HG02571 (cell line): Measurements from ENCODE around the gene FGF12.

ENCODE experiments used
- ATAC-seq: cut with Tn5 transposase; IDR thresholded peaks from one replicate; pipeline ENCODE4 v1.9.1; 2021; ENCODE audit warnings: mild to moderate bottlenecking, moderate library complexity; ENCODE audit not compliant: unreplicated experiment

FGF12 gene

DNA sequence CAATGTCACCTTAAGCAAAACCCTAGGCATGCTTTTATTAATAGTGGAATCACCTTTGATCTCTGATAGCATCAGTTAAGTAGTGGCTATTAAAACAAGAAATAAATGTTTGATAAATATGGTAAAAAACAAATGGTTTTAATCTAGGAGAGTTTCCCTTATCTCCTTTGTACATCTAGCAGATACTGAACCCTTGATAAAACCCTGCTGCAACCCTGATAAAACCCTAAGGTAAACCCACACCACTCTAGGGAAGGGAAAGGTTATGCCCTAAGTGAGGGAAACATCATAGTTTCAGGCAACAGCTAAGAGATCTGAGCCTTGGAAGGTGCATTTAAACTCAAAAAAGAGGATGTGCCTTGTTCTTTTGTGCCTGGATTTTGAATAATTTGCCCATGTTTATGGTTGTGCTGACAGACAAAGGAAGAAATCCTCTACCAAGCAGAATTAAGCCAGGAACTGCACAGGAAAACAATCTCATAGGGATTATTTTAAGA, 309.7 kb downstream of the FGF12 start:
- no peak for ATAC-seq

DNA sequence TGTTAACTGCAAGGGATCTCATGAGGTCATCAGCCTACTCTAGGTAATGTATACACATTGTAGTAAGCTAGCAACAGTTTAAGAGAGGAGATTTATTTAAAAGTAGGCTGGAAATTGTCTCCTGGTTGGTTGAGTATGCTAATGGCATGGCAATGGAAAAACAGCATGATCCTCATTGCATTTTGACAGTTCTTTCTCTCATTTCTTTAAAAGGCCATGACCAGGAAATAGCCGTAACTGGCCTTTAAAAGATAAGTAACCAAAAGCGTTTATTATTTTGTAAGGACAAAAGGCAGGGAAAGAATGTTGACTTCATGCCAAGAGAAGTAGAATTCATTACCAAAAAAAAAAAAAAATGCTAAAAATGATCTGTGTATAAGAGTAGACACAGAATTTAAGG, 310.3 kb downstream of the FGF12 start:
- no peak for ATAC-seq

DNA sequence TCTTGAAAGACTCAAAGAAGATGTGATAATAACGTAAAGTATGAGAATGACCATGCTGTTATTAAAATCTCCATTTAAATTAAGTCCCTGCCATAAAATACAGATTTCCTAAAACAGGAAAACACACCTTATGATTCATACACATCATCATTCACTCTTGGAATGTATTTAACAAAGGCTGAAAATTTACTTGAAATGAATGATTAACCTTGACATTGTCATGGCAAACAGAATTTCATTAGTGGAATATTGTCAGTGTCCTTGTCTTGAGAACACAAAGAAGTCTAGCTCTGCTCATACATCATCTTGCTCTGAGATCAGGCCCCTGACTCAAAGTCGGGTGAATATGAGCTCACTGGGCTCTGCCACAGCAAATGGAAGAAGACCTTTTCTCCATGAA, 313.9 kb downstream of the FGF12 start:
- no peak for ATAC-seq

DNA sequence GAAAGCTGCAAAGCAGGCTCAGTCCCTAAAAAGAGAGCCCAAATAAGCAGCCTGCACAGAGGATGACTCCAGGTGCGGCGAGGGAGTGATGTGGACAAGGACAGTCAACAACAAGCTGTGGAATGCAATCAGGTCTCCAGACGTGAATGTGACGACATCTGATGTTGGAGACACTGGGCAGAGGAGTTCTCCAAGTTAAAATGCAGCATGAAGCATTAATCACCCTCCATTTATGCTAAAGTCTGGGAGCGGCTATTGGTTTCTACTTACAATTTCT, 316.7 kb downstream of the FGF12 start:
- no peak for ATAC-seq

DNA sequence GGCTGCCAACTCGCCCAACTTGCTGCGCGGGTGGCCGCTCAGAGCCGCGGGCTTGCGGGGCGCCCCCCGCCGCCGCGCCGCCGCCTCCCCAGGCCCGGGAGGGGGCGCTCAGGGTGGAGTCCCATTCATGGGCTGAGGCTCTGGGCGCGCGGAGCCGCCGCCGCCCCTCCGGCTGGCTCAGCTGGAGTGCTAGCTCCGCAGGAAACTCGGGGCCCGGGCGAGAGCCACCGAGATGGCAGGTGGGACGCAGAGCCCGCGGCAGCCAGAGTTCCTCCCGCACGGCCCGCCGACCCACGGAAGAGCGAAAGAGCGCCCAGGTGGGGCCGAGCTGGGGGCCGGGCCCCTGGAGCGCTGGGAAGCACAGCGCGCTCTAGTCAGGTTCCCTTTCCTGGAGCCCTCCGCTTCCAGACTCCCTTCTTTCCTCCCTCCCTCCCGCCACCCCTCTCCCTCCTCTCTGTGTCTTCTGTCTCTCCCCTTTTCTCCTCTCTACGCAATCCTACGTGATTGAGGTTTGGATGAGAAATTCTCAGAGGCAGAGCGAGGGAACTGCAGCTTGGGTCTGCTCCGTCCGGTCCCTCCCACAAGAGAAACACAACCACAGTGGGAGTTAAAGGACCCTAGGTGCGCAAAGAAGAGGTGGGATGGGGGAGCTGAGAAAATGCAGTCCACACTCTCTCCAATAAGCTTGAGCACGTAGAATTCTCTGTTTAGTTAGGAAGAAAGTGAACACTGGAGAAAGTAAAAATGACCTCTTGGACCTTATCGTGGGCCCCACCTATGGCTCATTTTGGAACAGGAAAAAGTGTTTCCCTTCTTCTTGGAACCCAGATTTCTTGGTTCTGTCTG, 317.3 kb downstream of the FGF12 start:
- ATAC-seq: no peak

DNA sequence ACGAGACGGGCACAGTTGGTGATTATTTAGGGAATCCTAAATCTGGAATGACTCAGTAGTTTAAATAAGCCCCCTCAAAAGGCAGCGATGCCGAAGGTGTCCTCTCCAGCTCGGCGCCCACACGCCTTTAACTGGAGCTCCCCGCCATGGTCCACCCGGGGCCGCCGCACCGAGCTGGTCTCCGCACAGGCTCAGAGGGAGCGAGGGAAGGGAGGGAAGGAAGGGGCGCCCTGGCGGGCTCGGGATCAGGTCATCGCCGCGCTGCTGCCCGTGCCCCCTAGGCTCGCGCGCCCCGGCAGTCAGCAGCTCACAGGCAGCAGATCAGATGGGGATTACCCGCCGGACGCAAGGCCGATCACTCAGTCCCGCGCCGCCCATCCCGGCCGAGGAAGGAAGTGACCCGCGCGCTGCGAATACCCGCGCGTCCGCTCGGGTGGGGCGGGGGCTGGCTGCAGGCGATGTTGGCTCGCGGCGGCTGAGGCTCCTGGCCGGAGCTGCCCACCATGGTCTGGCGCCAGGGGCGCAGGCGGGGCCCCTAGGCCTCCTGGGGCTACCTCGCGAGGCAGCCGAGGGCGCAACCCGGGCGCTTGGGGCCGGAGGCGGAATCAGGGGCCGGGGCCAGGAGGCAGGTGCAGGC, 318.0 kb downstream of the FGF12 start:
- no peak for ATAC-seq

DNA sequence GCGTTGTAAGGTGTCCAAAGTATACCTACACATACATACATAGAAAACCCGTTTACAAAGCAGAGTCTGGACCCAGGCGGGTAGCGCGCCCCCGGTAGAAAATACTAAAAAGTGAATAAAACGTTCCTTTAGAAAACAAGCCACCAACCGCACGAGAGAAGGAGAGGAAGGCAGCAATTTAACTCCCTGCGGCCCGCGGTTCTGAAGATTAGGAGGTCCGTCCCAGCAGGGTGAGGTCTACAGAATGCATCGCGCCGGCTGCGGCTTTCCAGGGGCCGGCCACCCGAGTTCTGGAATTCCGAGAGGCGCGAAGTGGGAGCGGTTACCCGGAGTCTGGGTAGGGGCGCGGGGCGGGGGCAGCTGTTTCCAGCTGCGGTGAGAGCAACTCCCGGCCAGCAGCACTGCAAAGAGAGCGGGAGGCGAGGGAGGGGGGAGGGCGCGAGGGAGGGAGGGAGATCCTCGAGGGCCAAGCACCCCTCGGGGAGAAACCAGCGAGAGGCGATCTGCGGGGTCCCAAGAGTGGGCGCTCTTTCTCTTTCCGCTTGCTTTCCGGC, 318.6 kb downstream of the FGF12 start:
- no peak for ATAC-seq

DNA sequence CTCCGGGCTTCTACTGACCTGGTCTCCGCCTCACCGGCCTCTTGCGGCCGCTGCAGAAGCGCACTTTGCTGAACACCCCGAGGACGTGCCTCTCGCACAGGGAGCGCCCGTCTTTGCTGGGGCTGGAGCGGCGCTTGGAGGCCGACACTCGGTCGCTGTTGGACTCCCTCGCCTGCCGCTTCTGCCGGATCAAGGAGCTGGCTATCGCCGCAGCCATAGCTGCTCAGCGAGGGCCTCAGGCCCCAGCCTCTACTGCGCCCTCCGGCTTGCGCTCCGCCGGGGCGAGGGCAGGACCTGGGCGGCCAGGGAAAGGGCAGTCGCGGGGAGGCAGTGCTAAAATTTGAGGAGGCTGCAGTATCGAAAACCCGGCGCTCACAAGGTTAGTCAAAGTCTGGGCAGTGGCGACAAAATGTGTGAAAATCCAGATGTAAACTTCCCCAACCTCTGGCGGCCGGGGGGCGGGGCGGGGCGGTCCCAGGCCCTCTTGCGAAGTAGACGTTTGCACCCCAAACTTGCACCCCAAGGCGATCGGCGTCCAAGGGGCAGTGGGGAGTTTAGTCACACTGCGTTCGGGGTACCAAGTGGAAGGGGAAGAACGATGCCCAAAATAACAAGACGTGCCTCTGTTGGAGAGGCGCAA, 319.2 kb downstream of the FGF12 start:
- ATAC-seq: no peak

DNA sequence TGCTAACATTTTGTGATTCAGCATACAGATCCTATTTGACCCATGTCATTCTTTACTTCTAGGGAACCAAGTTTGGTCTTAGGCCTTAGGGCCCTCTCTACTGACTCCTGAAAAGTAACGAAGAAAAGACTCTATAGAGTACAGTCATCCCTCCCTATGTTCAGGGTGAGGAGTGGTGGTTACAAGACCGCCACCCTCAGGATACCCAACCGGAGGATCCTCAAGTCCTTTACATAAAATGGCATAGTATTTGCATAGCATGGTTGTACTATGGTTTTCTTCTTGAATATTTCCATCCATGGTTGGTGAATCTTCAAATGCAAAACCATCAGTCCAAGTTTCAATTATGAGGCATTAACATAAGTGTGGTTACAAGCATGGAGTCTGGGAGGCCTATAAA, 327.6 kb downstream of the FGF12 start:
- no peak for ATAC-seq

DNA sequence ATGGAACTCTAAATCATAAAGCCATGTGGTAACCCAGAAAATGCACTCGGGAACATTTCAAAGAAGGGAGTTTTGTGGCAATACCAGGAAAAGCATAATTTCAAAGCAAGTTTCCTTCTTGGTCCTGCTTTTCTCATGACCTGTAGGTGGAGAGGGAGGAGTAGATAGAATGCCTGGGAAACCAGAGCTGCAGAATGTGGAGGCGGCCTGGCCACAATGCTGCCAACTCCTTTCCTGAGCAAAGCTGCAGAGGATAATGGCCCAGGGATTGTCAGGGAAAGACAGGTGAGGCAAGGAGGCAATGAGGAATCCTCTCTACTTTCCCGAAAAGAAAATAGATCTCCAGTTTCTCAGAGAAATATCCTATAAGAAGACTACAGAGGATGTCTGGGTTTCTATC, 330.3 kb downstream of the FGF12 start:
- no peak for ATAC-seq

DNA sequence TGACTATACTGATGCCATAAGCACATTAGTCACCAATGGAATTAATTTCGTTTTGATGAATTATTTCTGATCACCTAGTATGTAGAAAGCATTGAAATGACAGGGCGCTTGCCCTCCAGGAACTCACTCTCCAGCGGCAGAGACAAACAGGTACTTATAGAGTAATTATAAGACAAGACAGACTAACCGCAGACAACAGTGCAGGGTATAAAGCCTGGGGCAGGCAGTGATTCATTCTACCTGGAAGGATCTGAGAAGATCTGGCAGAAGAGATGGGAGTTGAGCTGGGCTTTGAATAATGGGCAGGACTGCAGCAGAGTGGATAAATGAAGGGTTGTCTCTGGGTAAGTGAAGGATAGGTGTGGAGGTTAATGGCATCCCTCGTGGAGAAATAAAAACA, 331.8 kb downstream of the FGF12 start:
- ATAC-seq: no peak

DNA sequence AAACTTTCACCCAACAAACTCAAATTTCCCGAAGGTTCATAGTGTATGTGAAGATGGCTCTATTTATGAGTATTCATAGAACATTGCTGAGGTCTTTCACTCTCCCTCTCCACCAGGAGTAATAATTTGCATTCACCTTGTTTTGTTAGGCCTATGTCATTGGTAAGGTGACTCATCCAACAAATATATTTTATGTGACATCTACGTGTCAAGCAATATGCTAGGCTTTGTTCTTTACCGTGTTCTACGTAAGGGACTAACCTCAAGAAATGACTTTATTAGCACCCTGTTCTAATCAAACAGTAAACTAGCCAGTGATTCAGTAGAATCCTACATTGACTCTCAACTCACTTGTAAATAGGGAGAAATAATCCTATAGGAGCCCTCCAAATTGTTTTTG, 334.4 kb downstream of the FGF12 start:
- no peak for ATAC-seq

DNA sequence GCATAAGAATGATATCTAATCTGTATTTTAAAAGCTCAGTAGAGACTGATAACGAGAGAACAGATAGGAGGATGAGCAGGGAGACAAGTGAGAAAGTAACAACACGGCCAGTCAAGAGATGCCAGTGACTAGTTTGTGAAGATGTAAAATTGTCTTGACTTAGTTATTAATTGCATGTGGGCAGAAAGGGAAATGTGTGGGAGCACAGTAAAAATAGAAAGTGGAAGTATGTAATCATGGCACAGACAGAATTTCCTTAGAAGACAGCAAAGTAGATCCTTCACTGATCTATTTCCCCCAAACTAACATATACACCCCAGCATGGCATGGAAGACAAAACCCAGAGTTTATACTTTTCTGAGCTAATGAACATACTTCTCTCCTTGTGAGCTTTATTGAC, 344.5 kb downstream of the FGF12 start:
- no peak for ATAC-seq

DNA sequence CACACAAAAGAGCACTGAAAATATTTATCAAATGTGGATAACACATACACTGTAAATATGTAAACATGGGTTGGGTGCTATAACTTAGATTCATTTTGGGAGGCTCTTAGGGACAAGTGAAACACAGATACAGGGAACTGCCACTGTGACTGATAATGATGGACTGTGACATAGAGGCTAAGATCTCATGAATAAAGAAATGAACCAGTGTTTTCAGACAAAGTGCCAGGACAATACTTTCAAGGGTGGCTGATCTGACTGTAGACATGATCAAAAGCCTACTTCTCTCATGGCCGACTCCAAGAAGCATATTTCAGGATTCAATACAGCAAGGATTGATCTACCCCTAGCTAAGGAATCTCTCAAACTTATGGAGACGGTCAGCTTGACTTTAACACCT, 353.8 kb downstream of the FGF12 start:
- ATAC-seq: no peak

DNA sequence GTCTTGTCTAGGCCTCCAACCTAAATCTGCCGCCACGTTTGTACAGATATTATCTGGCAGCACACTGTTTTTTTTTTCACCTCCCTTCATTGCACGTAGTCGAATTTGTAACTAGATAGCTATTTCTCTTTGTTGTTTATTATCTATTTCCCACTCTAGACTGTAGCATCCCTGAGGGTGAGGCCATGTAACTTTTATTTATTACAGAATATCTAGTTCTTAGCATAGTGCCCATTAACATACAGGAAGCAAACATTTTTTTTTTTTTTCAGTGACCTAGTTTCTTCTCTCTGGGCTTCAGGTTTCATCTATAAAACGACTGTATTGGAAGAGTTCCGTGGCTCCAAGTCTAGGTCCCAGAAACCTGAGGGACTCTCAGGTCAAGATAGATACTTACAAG, 354.3 kb downstream of the FGF12 start:
- ATAC-seq: no peak

DNA sequence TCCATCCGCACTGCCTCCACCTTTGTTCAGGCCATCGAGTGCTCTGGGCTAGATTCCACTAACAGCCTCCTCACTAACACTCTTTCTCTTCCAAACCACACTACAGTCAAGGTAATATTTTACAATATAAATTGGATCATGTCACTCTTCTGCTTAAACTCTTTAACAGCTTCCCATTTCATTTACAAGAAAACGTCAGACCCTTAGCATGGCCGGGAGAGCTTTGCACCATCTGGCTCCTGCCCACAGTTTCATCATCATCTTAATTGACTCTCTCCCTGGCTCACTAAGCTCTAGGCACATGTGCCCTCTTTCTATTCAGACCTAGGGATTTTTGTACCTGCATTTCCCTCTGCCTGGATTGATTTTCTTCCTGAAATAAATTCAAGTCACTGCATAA, 354.7 kb downstream of the FGF12 start:
- ATAC-seq: no peak

DNA sequence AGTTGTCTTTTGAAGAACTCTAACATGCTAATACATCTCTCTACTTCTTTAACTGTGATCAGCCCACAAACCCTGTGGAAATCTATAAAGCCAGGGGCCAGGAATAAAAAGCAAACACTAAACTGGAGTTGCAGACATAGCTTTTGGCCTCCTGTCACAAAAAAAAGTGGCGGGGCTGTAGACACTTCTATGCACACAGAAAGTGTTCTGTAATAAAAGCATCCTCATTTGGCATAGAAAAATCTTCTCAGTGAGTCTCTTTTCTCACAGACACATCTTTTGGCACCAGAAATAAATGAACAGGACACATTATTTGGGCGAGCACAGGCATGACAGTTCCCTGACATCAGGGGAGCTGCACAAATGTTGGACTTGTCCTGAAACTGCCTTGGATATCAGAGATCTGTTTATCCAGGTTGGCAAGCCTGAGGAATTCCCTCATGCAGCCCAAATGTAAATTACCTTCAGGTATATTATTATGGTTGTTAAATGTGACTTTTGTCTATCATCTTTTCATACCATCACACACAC, 355.4 kb downstream of the FGF12 start:
- no peak for ATAC-seq

DNA sequence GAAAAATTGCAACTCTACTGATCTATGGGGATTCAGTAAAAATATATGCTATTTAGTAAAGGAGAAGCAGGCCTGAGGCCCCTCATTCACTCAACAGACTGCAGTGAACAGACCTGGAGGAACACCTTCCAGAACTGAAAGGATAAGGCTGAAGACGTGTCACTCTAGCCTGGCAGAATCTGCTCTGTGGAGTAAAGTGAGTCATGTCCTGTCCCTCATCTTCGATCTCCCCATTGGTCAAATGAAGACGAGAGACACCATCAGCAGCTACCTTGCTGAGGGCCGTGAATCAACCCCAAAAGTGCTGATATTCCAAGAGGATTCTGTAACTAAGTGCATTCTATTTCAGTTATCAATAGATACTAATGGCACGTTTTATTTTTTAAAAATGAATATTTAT, 359.7 kb downstream of the FGF12 start:
- no peak for ATAC-seq

DNA sequence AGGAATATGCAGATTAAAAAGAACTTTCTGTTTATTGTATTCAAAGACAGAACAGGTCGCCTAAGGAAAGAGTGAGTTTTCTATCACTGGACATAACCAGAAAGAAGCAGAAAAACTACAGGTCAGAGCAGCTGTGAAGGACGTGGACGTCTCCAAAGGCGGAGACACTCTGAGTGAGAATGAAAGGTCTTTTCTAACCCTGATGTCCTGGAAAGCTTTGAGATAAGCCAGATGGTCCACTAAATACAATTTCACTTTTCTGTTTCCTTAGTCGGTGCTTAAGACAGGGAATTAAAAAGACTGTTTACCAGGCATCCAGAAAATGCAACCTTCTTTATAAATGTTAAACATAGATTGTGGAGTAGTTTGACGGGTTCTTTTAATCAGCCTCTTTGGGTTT, 360.4 kb downstream of the FGF12 start:
- ATAC-seq: no peak

DNA sequence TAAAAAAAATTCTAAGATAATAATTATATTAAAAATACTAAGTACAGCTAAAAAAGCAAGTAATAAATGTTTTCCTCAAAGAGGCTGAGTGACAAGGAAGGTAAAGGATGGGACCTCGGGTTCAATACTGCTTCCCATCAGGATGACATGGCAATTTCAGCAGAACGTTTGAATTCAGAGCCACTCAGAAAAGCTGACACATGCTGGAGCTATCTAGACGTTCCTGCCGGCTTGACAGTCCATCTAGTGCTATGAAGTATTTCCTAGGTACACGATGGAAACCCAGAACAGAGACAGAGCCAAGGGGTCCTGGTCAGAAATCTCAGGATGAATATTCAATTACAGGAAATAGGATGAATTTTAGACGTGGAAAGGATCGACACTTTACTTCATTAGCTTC, 361.8 kb downstream of the FGF12 start:
- ATAC-seq: no peak

DNA sequence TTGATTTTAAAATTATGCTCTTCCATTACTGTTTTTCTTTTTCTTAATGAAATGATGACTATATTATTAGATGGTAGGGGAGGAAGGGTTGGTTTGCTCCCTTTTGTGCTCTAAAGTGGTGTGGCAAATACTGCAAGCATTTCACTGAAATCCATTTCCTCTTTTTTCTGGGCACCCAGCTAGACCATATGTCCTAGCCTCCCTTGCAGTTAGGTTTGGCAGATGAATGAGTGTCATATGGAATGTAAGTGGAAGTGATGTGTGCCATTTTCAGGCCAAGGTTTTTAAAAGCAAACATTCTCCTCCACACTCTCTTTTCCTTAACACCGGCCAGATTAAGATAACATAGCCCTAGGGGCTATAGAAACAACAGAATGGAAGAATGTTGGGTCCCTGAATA, 363.0 kb downstream of the FGF12 start:
- ATAC-seq: no peak

DNA sequence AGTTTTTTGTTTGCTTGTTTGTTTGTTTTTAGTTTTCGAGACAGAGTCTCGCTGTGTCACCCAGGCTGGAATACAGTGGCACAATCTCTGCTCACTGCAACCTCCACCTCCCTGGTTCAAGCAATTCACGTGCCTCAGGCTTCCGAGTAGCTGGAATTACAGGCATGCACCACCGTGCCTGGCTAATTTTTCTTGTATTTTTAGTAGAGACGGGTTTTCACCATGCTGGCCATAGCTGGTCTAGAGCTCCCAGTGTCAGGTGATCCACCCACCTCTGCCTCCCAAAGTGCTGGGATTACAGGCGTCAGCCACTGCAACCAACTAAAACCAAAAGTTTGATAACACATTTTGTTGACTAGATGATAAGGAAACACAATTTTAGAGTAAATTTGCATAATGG, 372.7 kb downstream of the FGF12 start:
- ATAC-seq: no peak
